Measurements from ENCODE around the gene HNRNPC.

HNRNPC gene

DNA sequence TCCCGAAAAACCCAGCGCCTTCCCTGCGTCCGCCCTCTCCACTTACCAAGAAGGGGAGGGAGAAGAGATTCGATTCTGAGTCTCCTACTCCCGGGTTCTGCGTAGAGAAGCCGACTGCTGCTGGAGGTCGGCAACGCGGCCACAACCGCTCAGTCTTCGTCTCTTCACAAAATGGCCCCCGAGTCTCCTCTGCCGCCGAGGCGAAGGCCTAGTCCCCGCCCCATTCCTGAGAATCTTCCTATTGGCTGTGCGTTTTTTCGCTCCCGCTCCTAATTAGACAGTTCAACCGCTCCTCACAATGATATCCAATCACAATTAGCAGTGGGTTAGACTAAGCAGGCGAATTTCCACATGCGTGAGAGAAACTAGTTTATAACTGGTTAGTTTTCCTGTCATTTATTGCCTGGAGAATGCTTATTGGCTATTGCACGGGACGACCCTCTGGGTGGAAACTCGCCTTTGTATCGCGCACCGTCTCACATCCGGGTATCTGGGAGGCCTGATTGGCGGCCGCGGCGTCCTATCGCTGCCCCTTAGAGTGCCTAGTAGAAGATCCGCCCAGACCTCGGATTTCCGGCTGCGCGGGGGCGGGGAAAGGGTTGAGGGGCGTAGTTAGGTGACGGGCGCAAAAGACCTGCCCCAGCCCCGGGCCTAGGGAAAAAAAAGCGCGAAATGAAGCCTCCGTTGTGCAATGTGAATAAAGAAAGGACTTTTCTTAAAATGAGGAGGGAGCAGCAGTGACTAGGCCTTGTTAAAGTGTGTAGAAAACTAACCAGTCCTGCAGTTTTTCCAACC, at the start of gene HNRNPC:
TSS of gene HNRNPC (minus strand) at position 191 of the 795 bp plus-strand sequence. CDS start 35,249 bp downstream, outside the sequence.
- TF ChIP-seq, protein P1, sequence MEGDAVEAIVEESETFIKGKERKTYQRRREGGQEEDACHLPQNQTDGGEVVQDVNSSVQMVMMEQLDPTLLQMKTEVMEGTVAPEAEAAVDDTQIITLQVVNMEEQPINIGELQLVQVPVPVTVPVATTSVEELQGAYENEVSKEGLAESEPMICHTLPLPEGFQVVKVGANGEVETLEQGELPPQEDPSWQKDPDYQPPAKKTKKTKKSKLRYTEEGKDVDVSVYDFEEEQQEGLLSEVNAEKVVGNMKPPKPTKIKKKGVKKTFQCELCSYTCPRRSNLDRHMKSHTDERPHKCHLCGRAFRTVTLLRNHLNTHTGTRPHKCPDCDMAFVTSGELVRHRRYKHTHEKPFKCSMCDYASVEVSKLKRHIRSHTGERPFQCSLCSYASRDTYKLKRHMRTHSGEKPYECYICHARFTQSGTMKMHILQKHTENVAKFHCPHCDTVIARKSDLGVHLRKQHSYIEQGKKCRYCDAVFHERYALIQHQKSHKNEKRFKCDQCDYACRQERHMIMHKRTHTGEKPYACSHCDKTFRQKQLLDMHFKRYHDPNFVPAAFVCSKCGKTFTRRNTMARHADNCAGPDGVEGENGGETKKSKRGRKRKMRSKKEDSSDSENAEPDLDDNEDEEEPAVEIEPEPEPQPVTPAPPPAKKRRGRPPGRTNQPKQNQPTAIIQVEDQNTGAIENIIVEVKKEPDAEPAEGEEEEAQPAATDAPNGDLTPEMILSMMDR (IDR thresholded peaks at IDR 0.05; ENCODE audit: poor library complexity, severe bottlenecking): no peak
- peak; percentile 99 for DNase-seq (ENCODE audit: low spot score)
- no peaks in the 10 kb centered on the region for H3K9me3 ChIP-seq (ENCODE audit: severe bottlenecking)
- H3K4me3 ChIP-seq (ENCODE audit: severe bottlenecking): peak within 1 kb of the TSS; percentile 75
- peak within 1 kb of the TSS; percentile 68 for H3K27ac ChIP-seq (ENCODE audit: poor library complexity, severe bottlenecking)
- peaks cover 46% of the 10 kb centered on the region for H3K36me3 ChIP-seq (ENCODE audit: low read depth)
- H3K27me3 ChIP-seq (ENCODE audit: insufficient read depth, poor library complexity, severe bottlenecking): no peaks in the 10 kb centered on the region
- peaks cover 26% of the 10 kb centered on the region for H3K4me1 ChIP-seq (ENCODE audit: insufficient read depth, poor library complexity, severe bottlenecking)
- ATAC-seq (ENCODE audit: low read depth): peak; percentile 92

DNA sequence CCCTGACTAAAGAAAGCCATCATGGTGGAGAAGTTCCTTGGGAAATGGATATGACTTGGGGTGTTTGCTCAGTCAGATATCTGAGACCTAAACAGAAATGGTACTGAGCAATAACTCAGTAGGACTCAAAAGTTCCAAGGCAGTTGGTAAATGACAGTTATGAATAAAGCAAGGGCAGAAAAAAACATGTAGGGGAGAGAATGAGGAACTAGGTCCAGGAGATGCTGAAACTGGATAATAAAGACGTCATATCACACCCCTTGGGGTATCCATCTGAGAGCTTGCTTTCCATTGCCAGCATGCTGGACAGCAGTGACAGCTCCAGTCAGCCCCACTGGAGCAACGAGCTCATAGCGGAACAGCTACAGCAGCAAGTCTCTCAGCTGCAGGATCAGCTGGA, 48.2 kb upstream of the HNRNPC start:
- ATAC-seq (ENCODE audit: low read depth) (peak; percentile 27; the same call in 1 of the 3 replicates), DNase-seq (ENCODE audit: low spot score) (no peak)
- Histone ChIP-seq H3K27ac (ENCODE audit: poor library complexity, severe bottlenecking) (no peak overlapping the region), H3K36me3 (ENCODE audit: low read depth) (no peaks in the 10 kb centered on the region), H3K27me3 (ENCODE audit: insufficient read depth, poor library complexity, severe bottlenecking) (no peaks in the 10 kb centered on the region), H3K4me3 (ENCODE audit: severe bottlenecking) (no peak overlapping the region), H3K9me3 (ENCODE audit: severe bottlenecking) (no peaks in the 10 kb centered on the region), H3K4me1 (ENCODE audit: insufficient read depth, poor library complexity, severe bottlenecking) (no peaks in the 10 kb centered on the region)
- TF ChIP-seq, protein P1 (IDR thresholded peaks at IDR 0.05; ENCODE audit: poor library complexity, severe bottlenecking): no peak

GRCh38 chr14:21313512-21313911, 44.3 kb upstream of the HNRNPC start:
- no peak for DNase-seq (ENCODE audit: low spot score)
- Histone ChIP-seq H3K9me3 (ENCODE audit: severe bottlenecking) (no peaks in the 10 kb centered on the region), H3K27me3 (ENCODE audit: insufficient read depth, poor library complexity, severe bottlenecking) (no peaks in the 10 kb centered on the region), H3K36me3 (ENCODE audit: low read depth) (no peaks in the 10 kb centered on the region), H3K4me1 (ENCODE audit: insufficient read depth, poor library complexity, severe bottlenecking) (peaks cover 4% of the 10 kb centered on the region), H3K27ac (ENCODE audit: poor library complexity, severe bottlenecking) (no peak overlapping the region), H3K4me3 (ENCODE audit: severe bottlenecking) (no peak overlapping the region)
- no peak for ATAC-seq (ENCODE audit: low read depth)
- TF ChIP-seq, protein P1 (IDR thresholded peaks at IDR 0.05; ENCODE audit: poor library complexity, severe bottlenecking): no peak

DNA sequence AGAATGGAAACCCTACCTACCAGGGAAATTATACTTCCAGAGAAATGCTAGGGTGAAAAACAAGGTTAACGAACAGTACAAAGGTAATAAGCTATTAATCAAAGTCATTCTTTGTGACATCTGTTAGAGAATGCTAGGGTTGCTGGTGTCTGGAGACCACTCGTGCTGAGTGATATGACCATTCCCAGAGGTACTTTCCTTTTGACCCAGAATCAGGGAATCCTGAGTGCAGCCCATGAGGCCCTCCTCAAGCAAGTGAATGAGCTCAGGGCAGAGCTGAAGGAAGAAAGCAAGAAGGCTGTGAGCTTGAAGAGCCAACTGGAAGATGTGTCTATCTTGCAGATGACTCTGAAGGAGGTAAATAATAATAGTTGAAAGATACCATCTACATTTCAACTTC, 42.4 kb upstream of the HNRNPC start:
- H3K9me3 ChIP-seq (ENCODE audit: severe bottlenecking): no peaks in the 10 kb centered on the region
- no peaks in the 10 kb centered on the region for H3K27me3 ChIP-seq (ENCODE audit: insufficient read depth, poor library complexity, severe bottlenecking)
- no peak overlapping the region for H3K27ac ChIP-seq (ENCODE audit: poor library complexity, severe bottlenecking)
- TF ChIP-seq, protein P1 (IDR thresholded peaks at IDR 0.05; ENCODE audit: poor library complexity, severe bottlenecking): no peak
- H3K36me3 ChIP-seq (ENCODE audit: low read depth): no peaks in the 10 kb centered on the region
- ATAC-seq (ENCODE audit: low read depth) (no peak), DNase-seq (ENCODE audit: low spot score) (no peak)
- H3K4me3 ChIP-seq (ENCODE audit: severe bottlenecking): no peak overlapping the region
- peaks cover 4% of the 10 kb centered on the region for H3K4me1 ChIP-seq (ENCODE audit: insufficient read depth, poor library complexity, severe bottlenecking)

GRCh38 chr14:21309956-21310355, 40.7 kb upstream of the HNRNPC start:
- H3K4me1 ChIP-seq (ENCODE audit: insufficient read depth, poor library complexity, severe bottlenecking): peaks cover 4% of the 10 kb centered on the region
- TF ChIP-seq, protein P1 (IDR thresholded peaks at IDR 0.05; ENCODE audit: poor library complexity, severe bottlenecking): no peak
- no peaks in the 10 kb centered on the region for H3K9me3 ChIP-seq (ENCODE audit: severe bottlenecking)
- DNase-seq (ENCODE audit: low spot score) (no peak), ATAC-seq (ENCODE audit: low read depth) (no peak)
- no peaks in the 10 kb centered on the region for H3K36me3 ChIP-seq (ENCODE audit: low read depth)
- no peaks in the 10 kb centered on the region for H3K27me3 ChIP-seq (ENCODE audit: insufficient read depth, poor library complexity, severe bottlenecking)
- H3K4me3 ChIP-seq (ENCODE audit: severe bottlenecking): no peak overlapping the region
- H3K27ac ChIP-seq (ENCODE audit: poor library complexity, severe bottlenecking): no peak overlapping the region

All from RWPE2 (cell line).